ENCODE results near the gene SLC16A3. TPM values are rescaled to one million over a fixed set of nuclear protein-coding genes. Genes with fewer than 3 reads are reported as not detected.
A peak's percentile ranks its signal among the peaks of the same experiment; 100 is the strongest.

SLC16A3 gene
- total and polyA plus RNA-seq, 2 of the 4 experiments (the other 2 are of a cell fraction): 49.1 to 181 TPM

DNA sequence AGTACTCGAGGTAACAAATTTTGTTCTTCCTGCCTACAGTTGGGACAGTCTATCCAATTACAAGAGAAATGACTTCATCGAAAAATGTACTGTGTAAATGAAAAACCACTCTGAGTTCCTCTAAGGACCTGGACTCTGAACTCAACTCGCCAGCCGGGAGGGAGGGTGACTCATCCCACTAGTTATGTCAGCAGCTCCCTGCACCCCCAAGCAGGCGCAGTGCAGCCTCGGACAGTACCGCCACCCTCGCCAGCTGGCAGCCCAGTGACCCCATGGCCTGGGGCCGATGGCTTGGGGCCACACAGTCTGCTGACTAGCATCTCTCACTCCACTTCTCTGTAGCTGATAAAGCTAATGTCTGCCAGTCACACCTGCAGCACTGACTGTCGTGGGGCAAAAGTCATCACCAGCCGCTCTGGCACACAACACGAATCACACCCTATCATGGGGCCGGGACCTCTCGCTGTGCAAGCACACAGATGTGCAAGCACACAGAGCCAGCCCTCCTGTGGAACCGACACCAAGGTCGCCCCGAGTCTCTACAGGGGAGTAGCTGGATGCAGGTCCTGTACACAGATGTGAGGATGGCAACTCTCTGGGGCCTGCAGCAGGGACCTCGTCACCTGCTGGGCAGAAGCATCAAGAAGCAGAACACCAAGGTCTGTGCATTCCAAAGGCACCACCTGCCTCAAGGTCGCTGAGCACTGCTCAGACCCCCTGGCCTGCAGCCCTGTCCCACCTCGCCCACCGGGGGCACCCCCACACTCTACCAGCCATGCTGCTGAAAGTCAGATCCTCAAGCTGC is 38.9 kb downstream of the SLC16A3 start:
- Histone ChIP-seq H4K8ac (ENCODE audit: low read depth in 2 of 2, low read length in 2 of 2) (peak overlapping the region in 1 of 2 experiments; percentile 15; a peak in 1 of 4 replicates), H2BK5ac (ENCODE audit: low read depth, low read length, poor library complexity, severe bottlenecking) (peak overlapping the region; percentile 27), H3K56ac (ENCODE audit: extremely low read depth, insufficient read depth, low read length) (no peak overlapping the region), H4K91ac (ENCODE audit: insufficient read depth, low read depth, low read length) (no peak overlapping the region), H3K27me3 (ENCODE audit: control insufficient read depth, insufficient read depth, low read length) (no peaks in the 10 kb centered on the region), H3K18ac (ENCODE audit: low read depth, low read length) (no peak overlapping the region), H4K5ac (ENCODE audit: low read depth, low read length) (no peak overlapping the region), H3K4ac (ENCODE audit: low read depth, low read length) (peak overlapping the region; percentile 18; the same call in 1 of the 2 replicates), H2BK15ac (ENCODE audit: low read depth, low read length) (no peak overlapping the region), H3K14ac (replicated peaks; ENCODE audit: low read depth, low read length) (no peak overlapping the region), H3K36me3 (ENCODE audit: control insufficient read depth, insufficient read depth, low read length) (peaks cover 60% of the 10 kb centered on the region), H3K9me1 (ENCODE audit: insufficient read depth, low read length) (peaks cover 43% of the 10 kb centered on the region), H3K9ac (ENCODE audit: low read depth, low read length) (no peak overlapping the region), H4K20me1 (ENCODE audit: insufficient read depth, low read length) (peaks cover 98% of the 10 kb centered on the region), H3K4me1 (ENCODE audit: control insufficient read depth, insufficient read depth, low read length) (peaks cover 38% of the 10 kb centered on the region), H3K4me3 (ENCODE audit: insufficient read depth, low read depth, low read length) (no peak overlapping the region), H3K27ac (ENCODE audit: insufficient read depth, low read length) (peak overlapping the region; percentile 74), H2BK120ac (ENCODE audit: low read depth, low read length) (no peak overlapping the region), H2AK5ac (ENCODE audit: low read depth, low read length) (peak overlapping the region; percentile 51), H2BK20ac (ENCODE audit: low read depth, low read length) (no peak overlapping the region), H2AK9ac (replicated peaks; ENCODE audit: low read depth, low read length, poor library complexity) (peak overlapping the region; percentile 77), H2AFZ (replicated peaks; ENCODE audit: low read length, poor library complexity) (peak overlapping the region; percentile 53), H3K23ac (ENCODE audit: low read depth, low read length) (no peak overlapping the region), H3K4me2 (ENCODE audit: low read depth, low read length) (peak overlapping the region; percentile 67), H3K79me1 (ENCODE audit: low read depth in 1 of 2, low read length in 2 of 2) (peaks cover 12 to 82% of the 10 kb centered on the region in 2 experiments), H3K9me3 (ENCODE audit: control insufficient read depth, insufficient read depth, low read length) (no peaks in the 10 kb centered on the region)
- TF ChIP-seq MXI1 (IDR thresholded peaks at IDR 0.05; ENCODE audit: borderline replicate concordance, low read depth, low read length) (no peak), FOS (IDR thresholded peaks at IDR 0.05; ENCODE audit: low read depth, low read length) (peak; percentile 97), MAZ (IDR thresholded peaks at IDR 0.05; ENCODE audit: borderline replicate concordance, low read depth, low read length) (peak; percentile 66), BHLHE40 (IDR thresholded peaks at IDR 0.05; ENCODE audit: low read depth, low read length) (peak; percentile 49; the same call in 1 of the 2 replicates), RCOR1 (IDR thresholded peaks at IDR 0.05; ENCODE audit: insufficient replicate concordance, low read length) (peak; percentile 66), CEBPB (IDR thresholded peaks at IDR 0.05; ENCODE audit: low read depth, low read length) (no peak), MAFK (IDR thresholded peaks at IDR 0.05; ENCODE audit: low read depth, low read length) (no peak), RAD21 (IDR thresholded peaks at IDR 0.05; ENCODE audit: low read length) (peak; percentile 8; the same call in 1 of the 2 replicates), SMC3 (IDR thresholded peaks at IDR 0.05; ENCODE audit: low read depth, low read length) (peak; percentile 21; the same call in 1 of the 2 replicates)
- TF ChIP-seq, protein P1, sequence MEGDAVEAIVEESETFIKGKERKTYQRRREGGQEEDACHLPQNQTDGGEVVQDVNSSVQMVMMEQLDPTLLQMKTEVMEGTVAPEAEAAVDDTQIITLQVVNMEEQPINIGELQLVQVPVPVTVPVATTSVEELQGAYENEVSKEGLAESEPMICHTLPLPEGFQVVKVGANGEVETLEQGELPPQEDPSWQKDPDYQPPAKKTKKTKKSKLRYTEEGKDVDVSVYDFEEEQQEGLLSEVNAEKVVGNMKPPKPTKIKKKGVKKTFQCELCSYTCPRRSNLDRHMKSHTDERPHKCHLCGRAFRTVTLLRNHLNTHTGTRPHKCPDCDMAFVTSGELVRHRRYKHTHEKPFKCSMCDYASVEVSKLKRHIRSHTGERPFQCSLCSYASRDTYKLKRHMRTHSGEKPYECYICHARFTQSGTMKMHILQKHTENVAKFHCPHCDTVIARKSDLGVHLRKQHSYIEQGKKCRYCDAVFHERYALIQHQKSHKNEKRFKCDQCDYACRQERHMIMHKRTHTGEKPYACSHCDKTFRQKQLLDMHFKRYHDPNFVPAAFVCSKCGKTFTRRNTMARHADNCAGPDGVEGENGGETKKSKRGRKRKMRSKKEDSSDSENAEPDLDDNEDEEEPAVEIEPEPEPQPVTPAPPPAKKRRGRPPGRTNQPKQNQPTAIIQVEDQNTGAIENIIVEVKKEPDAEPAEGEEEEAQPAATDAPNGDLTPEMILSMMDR (conservative IDR thresholded peaks at IDR 0.05; ENCODE audit: low read depth, low read length): no peak
- BruUV-seq (replicated peaks): no TSS peak
- CTCF ChIA-PET: no interaction called here
- POLR2A ChIA-PET (ENCODE audit: unreplicated experiment): interaction anchor here (0.5 to 0.6 kb wide), 2 partner anchors 24 to 272 kb away, joined by 3 to 8 read pairs; no protein-coding TSS in a partner anchor
- dilution Hi-C loops (cut with HindIII; ENCODE audit: low sequenced_read_pairs, unreplicated experiment): no loop called here
- in situ Hi-C loops (cut with MboI; ENCODE audit: low sequenced_read_pairs): no loop called here
- peak; percentile 96 for DNase-seq
- WGBS, 2 experiments (ENCODE audit: extremely low coverage in 2 of 2, insufficient read length in 1 of 2): 50% methylated on average over 2 of the region's 21 CpGs; no CpG with 5 or more reads in 1 of the 2 experiments
- intact Hi-C loops (cut with micrococcal nuclease): loop anchor here (5.0 kb wide), 1 partner anchor 55 kb away; no protein-coding TSS in a partner anchor
- ATAC-seq (ENCODE audit: low read depth): peak; percentile 94
